Keratinocyte (primary cell): Measurements from ENCODE around the gene EML1. TPM values are rescaled to one million over a fixed set of nuclear protein-coding genes. Genes with fewer than 3 reads are reported as not detected.

Experiments used
- DNase-seq: peaks from one replicate; pipeline ENCODE4 v3.0.0-alpha.2; 2011; ENCODE audit warnings: low read depth, missing footprints, low spot score
- FAIRE-seq: peaks from 2 replicates; lab custom pipeline; 2011; peaks lifted over from hg19 to GRCh38; lab: Jason Lieb, UNC
- H2AFZ ChIP-seq: 2 replicates; pipeline ENCODE4 v1.6.0; 2012; ENCODE audit warnings: low read length, control low read depth, inconsistent platforms; ENCODE audit not compliant: control insufficient read depth
- H3K27ac ChIP-seq: 2 replicates; pipeline ENCODE4 v1.5.1; 2011; ENCODE audit warnings: low read length; ENCODE audit not compliant: control insufficient read depth, insufficient read depth
- H3K27me3 ChIP-seq: 3 replicates; pipeline ENCODE4 v1.6.0; 2011; ENCODE audit warnings: low read length; ENCODE audit not compliant: control insufficient read depth, insufficient read depth; ENCODE audit errors: extremely low read depth
- H3K36me3 ChIP-seq, 2 experiments: 2 replicates in 1 of 2; 3 replicates in 1 of 2; pipeline ENCODE4 v1.5.1; 2011; ENCODE audit warnings: low read length in 2 of 2, mild to moderate bottlenecking in 1 of 2; ENCODE audit not compliant: control insufficient read depth in 2 of 2, insufficient read depth in 2 of 2; ENCODE audit errors: extremely low read depth in 1 of 2
- H3K4me1 ChIP-seq: 3 replicates; pipeline ENCODE4 v1.5.1; 2011; ENCODE audit warnings: low read length; ENCODE audit not compliant: control insufficient read depth, insufficient read depth; ENCODE audit errors: extremely low read depth
- H3K4me2 ChIP-seq: 3 replicates; pipeline ENCODE4 v1.6.0; 2011; ENCODE audit warnings: low read depth, low read length; ENCODE audit not compliant: control insufficient read depth, insufficient read depth; ENCODE audit errors: extremely low read depth
- H3K4me3 ChIP-seq, 3 experiments: fragments of 200-600 bp in 1 of 3; sonication (generic) in 1 of 3; 2 replicates in 2 of 3; 3 replicates in 1 of 3; pipeline ENCODE4 v1.5.1; 2011 to 2016; ENCODE audit warnings: low read length in 3 of 3, mild to moderate bottlenecking in 3 of 3, control low read depth in 2 of 3, inconsistent platforms in 1 of 3, low read depth in 1 of 3, mixed read lengths in 1 of 3, mixed run types in 1 of 3, moderate library complexity in 1 of 3; ENCODE audit not compliant: control insufficient read depth in 2 of 3, insufficient read depth in 2 of 3; ENCODE audit errors: extremely low read depth in 1 of 3
- H3K79me2 ChIP-seq: 2 replicates; pipeline ENCODE4 v1.6.0; 2012; ENCODE audit warnings: low read length; ENCODE audit not compliant: control insufficient read depth, insufficient read depth
- H3K9ac ChIP-seq: 3 replicates; pipeline ENCODE4 v1.6.0; 2011; ENCODE audit warnings: low read length; ENCODE audit not compliant: control insufficient read depth, insufficient read depth; ENCODE audit errors: extremely low read depth
- H3K9me1 ChIP-seq: 3 replicates; pipeline ENCODE4 v1.6.0; 2011; ENCODE audit warnings: low read length; ENCODE audit not compliant: control insufficient read depth, insufficient read depth; ENCODE audit errors: extremely low read depth
- H3K9me3 ChIP-seq: 2 replicates; pipeline ENCODE4 v1.5.1; 2012; ENCODE audit warnings: low read depth, low read length; ENCODE audit not compliant: control insufficient read depth
- H4K20me1 ChIP-seq: 3 replicates; pipeline ENCODE4 v1.6.0; 2011; ENCODE audit warnings: low read length; ENCODE audit not compliant: control insufficient read depth, insufficient read depth; ENCODE audit errors: extremely low read depth
- EZH2 ChIP-seq: IDR thresholded peaks from one replicate; pipeline ENCODE4 v1.6.1; 2012; ENCODE audit warnings: inconsistent platforms, mild to moderate bottlenecking, low read length, moderate library complexity
- dilution Hi-C: fragments of 300-500 bp; cut with MboI; formaldehyde crosslinking; loops from one replicate; pipeline ENCODE4 v1.7.0; 2020; ENCODE audit warnings: low sequenced_read_pairs; ENCODE audit not compliant: extremely low pct_ligation_motif_present
- polyA plus RNA-seq, 5 experiments: library from polyadenylated mRNA; depleted of rRNA in 3 of 5; stranded (reverse) in 3 of 5; stranded (forward) in 1 of 5; unstranded in 1 of 5; fragments of >200 nt; gene quantifications; 1 replicate in 1 of 5; 2 replicates in 3 of 5; 3 replicates in 1 of 5; pipeline versions ENCODE4 v1.2.1 to v1.2.3, GENCODE V29; 2011 to 2012; ENCODE audit warnings: missing spikeins in 2 of 5, low read depth in 1 of 5, low replicate concordance in 1 of 5
- TF ChIP-seq, protein P1 (sequence below), 3 experiments: IDR thresholded peaks in 1 of 3; conservative IDR thresholded peaks in 1 of 3; optimal IDR thresholded peaks in 1 of 3; 2 replicates in 2 of 3; 3 replicates in 1 of 3; pipeline versions ENCODE3 to v1.5.1; 2011; ENCODE audit warnings: low read length in 3 of 3, mild to moderate bottlenecking in 3 of 3, moderate library complexity in 2 of 3, control low read depth in 1 of 3, inconsistent platforms in 1 of 3; ENCODE audit not compliant: insufficient read depth in 2 of 3; ENCODE audit errors: extremely low read depth in 1 of 3

The EML1 gene
- polyA plus RNA-seq, 1 donor (not counting 4 experiments of a cell fraction or from before 2014, with no cell fraction given), result 0.84 TPM

DNA sequence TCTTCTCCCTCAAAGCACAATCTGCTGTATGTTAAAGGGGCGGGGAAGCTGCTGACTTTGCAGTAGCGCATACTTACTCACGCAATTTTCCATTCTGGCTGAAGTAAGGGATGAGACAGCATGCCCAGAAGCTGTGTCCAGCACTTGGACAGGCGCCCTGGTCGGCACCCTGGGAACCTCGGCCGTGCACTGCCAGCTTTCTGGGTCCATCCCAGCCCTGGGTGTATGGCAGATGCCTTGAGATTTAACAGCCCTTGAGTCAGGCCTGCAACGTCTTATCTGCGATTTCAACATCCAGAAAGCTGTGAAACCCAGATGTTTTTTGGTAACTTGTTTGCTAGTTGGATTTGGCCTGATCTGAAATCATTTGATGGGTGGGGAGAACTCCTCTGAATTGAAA, 16.1 kb downstream of the EML1 start:
- Histone ChIP-seq H3K9ac (no peak overlapping the region), H3K4me2 (no peak overlapping the region), H3K79me2 (no peaks in the 10 kb centered on the region), H3K4me1 (no peaks in the 10 kb centered on the region), H3K27ac (no peak overlapping the region), H4K20me1 (peaks cover 5% of the 10 kb centered on the region), H2AFZ (no peak overlapping the region), H3K4me3 (no peak overlapping the region), H3K9me1 (no peaks in the 10 kb centered on the region), H3K27me3 (peaks cover 73% of the 10 kb centered on the region), H3K9me3 (no peaks in the 10 kb centered on the region), H3K36me3 (no peaks in the 10 kb centered on the region)
- TF ChIP-seq, protein P1, sequence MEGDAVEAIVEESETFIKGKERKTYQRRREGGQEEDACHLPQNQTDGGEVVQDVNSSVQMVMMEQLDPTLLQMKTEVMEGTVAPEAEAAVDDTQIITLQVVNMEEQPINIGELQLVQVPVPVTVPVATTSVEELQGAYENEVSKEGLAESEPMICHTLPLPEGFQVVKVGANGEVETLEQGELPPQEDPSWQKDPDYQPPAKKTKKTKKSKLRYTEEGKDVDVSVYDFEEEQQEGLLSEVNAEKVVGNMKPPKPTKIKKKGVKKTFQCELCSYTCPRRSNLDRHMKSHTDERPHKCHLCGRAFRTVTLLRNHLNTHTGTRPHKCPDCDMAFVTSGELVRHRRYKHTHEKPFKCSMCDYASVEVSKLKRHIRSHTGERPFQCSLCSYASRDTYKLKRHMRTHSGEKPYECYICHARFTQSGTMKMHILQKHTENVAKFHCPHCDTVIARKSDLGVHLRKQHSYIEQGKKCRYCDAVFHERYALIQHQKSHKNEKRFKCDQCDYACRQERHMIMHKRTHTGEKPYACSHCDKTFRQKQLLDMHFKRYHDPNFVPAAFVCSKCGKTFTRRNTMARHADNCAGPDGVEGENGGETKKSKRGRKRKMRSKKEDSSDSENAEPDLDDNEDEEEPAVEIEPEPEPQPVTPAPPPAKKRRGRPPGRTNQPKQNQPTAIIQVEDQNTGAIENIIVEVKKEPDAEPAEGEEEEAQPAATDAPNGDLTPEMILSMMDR (optimal IDR thresholded peaks at IDR 0.05 in 1 of 3, IDR thresholded peaks at IDR 0.05 in 1 of 3, conservative IDR thresholded peaks at IDR 0.05 in 1 of 3; ENCODE audit: extremely low read depth in 1 of 3, insufficient read depth in 2 of 3, low read length in 3 of 3), result no peak
- TF ChIP-seq EZH2, result no peak
- DNase-seq (no peak), FAIRE-seq (no peak)
- dilution Hi-C loops, result no loop called here

GRCh38 chr14:99809859-99810558, 16.8 kb downstream of the EML1 start:
- Histone ChIP-seq H2AFZ (no peak overlapping the region), H3K9me3 (no peaks in the 10 kb centered on the region), H3K4me2 (no peak overlapping the region), H4K20me1 (peaks cover 5% of the 10 kb centered on the region), H3K4me1 (no peaks in the 10 kb centered on the region), H3K4me3 (no peak overlapping the region), H3K9ac (no peak overlapping the region), H3K79me2 (no peaks in the 10 kb centered on the region), H3K9me1 (no peaks in the 10 kb centered on the region), H3K27me3 (peaks cover 74% of the 10 kb centered on the region), H3K36me3 (no peaks in the 10 kb centered on the region), H3K27ac (no peak overlapping the region)
- no peak for DNase-seq
- no peak for TF ChIP-seq EZH2
- TF ChIP-seq, protein P1 (optimal IDR thresholded peaks at IDR 0.05 in 1 of 3, IDR thresholded peaks at IDR 0.05 in 1 of 3, conservative IDR thresholded peaks at IDR 0.05 in 1 of 3; ENCODE audit: extremely low read depth in 1 of 3, insufficient read depth in 2 of 3, low read length in 3 of 3), result no peak
- no peak for FAIRE-seq
- dilution Hi-C loops, result no loop called here
